Transverse colon (tissue), 4 donors: ENCODE results near the gene PRND.
A peak's percentile ranks its signal among the peaks of the same experiment; 100 is the strongest.

ENCODE experiments used
- EP300 ChIP-seq: sonication (generic); formaldehyde crosslinking; IDR thresholded peaks from one replicate; pipeline ENCODE4 v1.6.1; 2017; ENCODE audit warnings: antibody characterized with exemption, low read depth
- POLR2A ChIP-seq: fragments of 450-650 bp; IDR thresholded peaks from one replicate; pipeline ENCODE4 v1.6.1; 2016; ENCODE audit warnings: antibody characterized with exemption, mild to moderate bottlenecking, moderate library complexity
- POLR2AphosphoS5 ChIP-seq, 3 donors: sonication (generic); formaldehyde crosslinking; IDR thresholded peaks; one replicate each; pipeline ENCODE4 v1.6.1; 2016; ENCODE audit warnings: antibody characterized with exemption in 3 of 3
- TF ChIP-seq, protein P1 (sequence below), 5 experiments: fragments of 200-600 bp in 3 of 5; fragments of 450-650 bp in 2 of 5; sonication (generic) in 3 of 5; IDR thresholded peaks; 1 replicate in 2 of 5; 2 replicates in 3 of 5; pipeline ENCODE4 v1.5.1; 2016 to 2017; ENCODE audit warnings: antibody characterized with exemption in 5 of 5, inconsistent platforms in 3 of 5, mild to moderate bottlenecking in 2 of 5, moderate library complexity in 1 of 5

DNA sequence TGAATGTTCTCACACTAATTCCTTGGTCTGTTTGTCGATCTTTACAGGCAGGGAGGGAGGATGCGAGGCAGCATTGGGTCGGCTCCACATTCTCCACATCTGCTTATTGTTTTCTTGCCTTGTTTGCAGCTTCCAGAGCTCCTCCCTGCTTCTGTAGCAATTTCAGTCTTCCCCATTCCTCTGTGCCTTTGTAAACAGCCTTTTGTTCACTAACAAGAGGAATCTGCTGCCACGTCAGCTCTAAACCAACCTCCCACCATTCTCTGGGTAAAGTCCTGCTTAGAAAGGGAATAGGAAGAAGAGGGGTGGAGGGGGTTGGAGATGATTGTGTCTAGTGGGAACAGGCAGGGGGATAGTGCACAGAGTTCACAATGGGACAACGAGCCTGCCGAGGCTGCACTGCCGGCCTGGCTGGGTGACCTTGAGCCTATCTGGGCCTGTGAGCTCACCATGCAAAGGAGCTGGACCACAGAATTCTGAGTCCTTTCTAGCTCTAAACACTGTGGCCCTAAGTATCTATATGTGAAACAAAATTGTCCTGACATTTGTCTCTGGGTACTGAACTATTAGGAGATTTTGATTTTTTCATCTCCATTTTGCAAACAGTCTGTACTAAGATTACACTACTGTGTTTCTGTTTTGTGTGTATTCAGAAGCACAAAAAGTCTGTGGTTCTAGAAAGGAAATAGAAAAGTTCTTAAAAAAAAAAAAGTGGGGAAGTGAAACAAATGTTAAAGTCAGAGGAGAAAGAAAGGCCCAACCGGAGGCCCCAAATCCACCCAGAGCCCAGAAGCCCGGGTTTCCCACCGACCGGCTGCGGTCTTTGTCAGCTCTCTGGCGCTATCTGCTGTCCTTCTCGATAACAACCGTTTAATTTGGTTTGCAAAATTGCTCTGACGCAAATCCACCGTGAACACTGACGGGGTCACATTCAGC, 1.4 kb upstream of the PRND start:
- TF ChIP-seq, protein P1, sequence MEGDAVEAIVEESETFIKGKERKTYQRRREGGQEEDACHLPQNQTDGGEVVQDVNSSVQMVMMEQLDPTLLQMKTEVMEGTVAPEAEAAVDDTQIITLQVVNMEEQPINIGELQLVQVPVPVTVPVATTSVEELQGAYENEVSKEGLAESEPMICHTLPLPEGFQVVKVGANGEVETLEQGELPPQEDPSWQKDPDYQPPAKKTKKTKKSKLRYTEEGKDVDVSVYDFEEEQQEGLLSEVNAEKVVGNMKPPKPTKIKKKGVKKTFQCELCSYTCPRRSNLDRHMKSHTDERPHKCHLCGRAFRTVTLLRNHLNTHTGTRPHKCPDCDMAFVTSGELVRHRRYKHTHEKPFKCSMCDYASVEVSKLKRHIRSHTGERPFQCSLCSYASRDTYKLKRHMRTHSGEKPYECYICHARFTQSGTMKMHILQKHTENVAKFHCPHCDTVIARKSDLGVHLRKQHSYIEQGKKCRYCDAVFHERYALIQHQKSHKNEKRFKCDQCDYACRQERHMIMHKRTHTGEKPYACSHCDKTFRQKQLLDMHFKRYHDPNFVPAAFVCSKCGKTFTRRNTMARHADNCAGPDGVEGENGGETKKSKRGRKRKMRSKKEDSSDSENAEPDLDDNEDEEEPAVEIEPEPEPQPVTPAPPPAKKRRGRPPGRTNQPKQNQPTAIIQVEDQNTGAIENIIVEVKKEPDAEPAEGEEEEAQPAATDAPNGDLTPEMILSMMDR (IDR thresholded peaks at IDR 0.05) = peak; percentile 64 to 81 (median 66)
- no peak for TF ChIP-seq POLR2A
- TF ChIP-seq EP300 = no peak
- TF ChIP-seq POLR2AphosphoS5 (IDR thresholded peaks at IDR 0.05) = no peak
